GM18508 (cell line): ENCODE measurements around the gene CCBE1.

Experiments used
- ATAC-seq: cut with Tn5 transposase; IDR thresholded peaks from one replicate; pipeline ENCODE4 v1.9.1; 2021; ENCODE audit warnings: moderate number of reproducible peaks; ENCODE audit not compliant: insufficient read depth, unreplicated experiment

Gene CCBE1

DNA sequence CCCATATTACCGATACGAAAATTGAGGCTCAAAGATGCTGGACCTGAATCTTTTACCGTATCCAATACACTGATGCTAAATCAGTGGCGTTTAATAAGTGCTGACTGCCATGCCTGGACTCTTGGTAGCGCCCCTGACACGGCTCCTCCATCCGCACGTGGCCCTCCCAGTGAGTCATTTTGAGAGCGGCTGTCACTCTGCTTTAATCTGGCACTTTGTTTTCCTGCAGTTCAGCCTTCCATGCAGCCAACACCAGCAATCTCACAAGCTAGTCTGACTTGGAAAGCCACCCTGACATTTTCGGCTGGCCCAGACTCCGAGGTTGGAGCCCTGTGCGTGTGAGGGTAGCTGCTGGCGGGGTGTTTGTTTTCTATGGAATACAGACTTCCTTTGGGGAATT, 183.0 kb downstream of the CCBE1 start:
- no peak for ATAC-seq

DNA sequence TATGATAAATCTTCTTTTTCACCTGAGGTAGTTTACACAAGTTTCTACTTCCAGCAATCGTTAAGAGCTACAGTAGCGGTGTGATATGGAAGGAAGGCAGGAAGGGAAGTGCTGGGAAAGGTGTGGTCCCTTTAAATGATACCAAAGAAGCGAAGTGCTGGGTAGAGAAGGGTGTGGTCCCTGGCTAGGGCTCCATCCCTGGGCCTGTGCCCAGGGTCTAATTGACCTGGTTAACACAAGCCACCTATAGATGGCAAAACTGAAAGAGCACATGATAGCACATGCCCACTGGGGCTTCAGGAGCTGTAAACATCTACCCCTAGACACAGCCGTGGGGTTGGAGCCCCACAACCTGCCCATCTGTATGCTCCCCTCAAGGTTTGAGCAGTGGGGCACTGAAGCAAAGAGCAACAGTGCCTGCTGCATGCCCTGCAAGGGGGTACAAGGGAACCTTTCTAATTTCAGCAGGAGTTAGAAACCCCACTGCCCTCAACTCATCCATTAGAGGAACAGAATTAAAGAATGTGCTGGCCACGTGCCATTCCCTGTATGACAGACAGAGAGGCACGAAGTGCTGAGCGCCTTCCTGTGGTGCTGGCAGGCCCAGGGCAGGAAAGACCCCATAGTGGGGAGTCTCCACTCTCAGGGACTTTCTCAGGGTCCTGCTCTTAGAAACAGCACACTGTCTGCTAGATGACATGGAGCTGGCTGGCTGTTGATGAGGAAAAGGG, 185.0 kb downstream of the CCBE1 start:
- no peak for ATAC-seq

DNA sequence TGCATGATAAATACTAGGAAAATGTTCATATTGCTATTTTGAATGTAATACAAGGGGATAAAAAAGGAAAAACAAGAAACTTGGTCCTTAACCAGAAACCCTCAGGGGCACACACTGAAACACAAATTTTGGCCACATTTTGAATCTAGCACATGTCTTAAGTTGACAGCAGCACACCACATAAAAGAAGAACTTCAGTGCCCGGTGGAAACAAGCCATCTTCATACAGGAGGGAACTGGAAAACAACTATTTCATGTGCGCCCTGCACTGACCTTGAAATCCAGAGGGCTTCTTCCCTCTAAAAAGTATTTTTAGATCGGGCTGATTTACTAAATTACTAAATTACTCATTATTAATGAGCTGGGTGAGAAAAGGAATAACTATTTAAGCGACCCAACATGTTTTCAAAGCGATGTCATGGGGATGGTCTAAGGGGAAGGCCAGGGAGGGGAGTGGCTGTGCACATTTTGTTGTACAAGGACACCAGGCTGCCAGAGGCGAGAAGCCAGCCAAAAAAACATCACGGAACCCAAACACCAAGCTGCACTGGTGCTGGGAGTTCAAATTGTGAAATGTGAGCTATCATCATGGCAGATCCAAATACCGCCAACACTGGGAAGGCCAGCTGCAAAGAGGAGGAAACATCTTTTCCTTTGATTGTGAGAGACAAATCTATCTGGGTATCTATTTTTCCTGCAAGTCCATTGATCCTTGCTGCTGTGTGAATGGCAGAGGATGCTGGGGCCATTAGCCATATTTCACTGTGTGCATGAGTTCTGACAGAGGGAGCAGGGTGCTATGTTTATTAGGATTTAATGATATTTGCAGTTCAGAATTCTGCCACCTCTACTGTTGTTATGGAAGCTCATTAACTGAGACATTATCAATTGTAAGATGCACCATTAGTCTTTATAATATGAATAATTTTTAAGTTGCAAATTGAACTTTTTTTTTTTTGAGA, 187.5 kb downstream of the CCBE1 start:
- no peak for ATAC-seq

DNA sequence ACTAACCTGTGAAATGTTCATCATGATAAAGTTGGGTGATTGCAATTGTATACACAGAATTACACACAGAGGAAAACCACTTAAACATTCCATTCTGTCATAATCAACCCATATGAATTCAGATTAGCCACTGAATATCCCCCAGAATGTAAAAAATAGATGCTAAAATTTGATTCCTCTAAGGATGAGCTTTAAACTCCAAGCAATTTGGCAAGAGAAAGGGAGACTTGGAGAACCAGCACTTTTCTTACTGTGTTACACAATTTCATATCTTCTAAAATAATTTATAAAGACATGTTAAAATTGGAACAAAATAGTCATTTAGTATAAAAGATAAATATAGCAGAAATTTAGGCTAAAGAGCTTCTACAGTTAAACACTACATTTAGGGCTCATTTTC, 191.9 kb downstream of the CCBE1 start:
- ATAC-seq = no peak

DNA sequence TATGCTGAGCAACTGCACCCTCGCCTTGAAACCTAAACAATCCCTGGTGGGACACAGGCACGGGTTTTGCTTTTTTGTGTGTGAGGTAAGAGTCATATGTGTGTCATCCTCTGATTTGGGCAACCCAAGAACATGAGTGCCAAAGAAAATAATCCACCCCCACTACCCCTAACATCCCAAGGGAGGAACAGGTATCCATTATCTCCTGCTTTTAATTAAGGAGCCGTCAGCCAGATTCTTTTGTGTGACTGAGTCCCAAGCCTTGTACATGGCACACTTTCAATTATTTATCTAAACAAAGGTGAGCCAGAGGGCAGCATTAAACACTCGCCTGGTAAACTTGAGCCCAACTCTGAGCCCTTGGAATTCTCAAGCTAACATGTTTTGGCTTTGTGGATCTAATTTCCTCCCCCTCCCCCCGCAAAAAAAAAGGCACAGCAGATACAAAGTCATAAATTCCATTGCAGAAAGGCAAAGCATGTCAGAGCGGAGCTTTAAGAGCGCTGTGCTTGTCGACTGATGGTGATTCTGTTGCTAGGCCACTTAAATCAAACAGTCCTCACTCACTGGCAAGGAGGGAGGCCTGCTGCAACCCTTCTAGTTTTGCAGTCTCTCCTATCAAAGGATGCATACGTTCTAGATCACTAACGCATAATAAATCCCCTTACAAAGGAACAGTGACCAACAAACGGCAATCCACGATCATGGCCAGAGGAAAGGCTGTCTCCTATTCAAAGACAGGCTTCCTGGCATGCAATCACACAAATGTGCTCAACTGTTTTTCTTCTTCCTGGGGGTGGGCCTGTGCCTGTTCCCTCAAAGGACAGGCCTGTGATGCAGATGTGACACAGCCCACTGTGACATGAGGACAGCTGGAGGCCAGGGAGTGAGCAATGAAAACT, 194.7 kb downstream of the CCBE1 start:
- no peak for ATAC-seq

DNA sequence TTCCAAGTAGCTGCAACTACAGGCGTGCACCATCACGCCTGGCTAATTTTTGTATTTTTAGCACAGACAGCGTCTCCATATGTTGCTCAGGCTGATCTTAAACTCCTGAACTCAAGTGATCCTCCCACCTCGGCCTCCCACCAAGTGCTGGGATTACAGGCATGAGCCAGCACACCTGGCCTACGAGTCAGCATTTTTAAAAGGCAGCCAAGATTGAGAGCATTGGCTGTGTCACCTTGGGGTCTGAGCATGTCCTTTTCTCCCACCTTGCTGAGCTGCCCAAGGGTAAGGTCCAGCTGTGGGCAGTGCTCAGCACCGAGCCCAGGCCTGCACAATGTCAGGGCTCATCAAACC, 195.3 kb downstream of the CCBE1 start:
- ATAC-seq = no peak

DNA sequence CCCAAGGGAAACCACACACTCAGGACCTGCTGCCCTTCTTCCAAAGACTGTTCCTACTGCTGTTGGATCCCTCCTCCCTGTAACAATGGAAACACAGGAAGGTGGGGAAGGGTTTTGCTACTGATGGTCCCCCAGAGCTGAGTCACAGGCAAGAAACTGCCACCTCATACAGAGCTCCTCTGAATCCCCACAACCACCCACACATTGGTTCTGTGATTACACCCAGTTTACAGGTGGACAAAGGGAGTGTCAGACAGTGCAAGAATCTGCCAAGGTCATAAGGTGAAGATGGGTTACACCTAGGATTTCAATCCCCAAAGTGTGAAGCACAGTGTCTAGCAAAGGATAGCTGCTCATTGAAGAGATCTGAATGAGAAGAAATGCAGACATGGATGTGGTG, 196.5 kb downstream of the CCBE1 start:
- ATAC-seq = no peak

DNA sequence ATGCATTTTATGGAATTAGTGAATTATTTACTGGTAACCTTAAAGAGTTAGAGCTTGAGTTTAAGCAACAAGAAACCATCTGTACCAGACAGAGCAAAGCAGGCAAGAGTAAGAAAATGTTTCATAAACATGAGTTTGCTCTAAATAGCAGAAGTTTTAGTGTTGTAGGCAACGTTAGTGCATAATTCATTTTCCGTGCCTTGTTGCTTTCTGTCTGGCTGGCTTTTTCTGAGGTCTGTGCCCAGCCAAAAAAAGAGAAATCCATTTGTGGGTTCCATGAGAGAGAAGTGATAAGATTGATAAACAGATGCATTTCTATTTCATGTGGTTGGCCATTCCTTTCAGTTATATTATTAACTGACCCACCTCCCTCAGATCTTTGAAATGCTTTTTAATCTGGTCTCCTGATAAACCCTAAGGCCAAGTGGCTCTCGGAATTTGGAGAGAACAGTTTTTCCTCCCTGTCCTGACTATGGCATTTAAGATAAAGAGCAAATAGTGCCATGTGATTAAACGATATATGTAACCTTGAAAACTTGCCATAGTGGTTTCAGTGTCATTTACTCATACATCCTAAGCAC, 198.6 kb downstream of the CCBE1 start:
- ATAC-seq = no peak

DNA sequence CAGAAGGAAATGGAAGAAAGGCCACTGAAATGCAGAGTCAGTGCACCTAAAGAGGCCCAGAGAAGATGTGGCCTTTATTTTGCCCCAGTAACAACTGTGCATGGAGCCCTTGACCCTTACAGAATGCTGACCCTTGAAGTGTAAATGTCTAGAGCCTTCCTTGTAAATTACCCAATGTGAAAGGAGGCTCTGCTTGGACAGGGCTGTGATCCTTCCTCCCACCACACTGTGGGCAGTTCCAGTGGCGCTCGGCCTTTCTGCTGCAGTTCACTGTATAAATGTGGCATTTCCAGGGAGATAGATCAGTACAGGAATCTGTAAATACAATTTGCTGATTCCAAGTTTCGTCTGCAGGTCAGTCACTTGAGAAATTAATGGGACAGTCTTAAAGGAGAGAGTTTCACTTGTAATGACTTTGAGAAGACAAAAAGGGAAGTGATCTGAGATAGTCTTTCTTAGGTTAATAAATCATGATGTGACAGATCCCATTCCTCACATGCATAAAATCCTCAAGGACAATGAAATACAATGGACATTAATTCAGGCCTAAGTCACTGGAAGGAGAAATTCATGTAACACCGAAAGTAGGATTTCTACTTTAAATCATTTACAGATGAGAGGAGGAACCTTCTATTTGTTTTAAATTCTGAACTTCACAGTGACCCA, 204.3 kb downstream of the CCBE1 start:
- ATAC-seq = no peak

DNA sequence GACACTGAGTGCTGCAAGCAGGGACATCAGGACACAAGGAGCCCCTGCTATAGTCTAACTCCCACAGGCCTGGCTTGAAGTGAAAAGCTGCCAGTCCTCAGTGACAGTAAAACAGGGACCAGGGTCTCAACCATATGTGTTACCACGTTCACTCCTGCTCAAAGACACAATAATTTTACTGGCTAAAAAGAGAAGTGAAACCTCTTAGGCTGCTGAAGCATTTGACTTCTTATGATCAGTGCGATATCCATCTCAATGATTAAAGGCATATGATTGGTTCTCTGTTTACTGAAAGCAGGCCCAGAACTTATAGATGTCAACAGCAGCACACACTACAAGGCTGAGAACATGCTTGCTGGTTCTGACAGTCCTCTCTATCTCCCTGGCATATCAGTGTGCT, 208.3 kb downstream of the CCBE1 start:
- ATAC-seq = peak; percentile 86

DNA sequence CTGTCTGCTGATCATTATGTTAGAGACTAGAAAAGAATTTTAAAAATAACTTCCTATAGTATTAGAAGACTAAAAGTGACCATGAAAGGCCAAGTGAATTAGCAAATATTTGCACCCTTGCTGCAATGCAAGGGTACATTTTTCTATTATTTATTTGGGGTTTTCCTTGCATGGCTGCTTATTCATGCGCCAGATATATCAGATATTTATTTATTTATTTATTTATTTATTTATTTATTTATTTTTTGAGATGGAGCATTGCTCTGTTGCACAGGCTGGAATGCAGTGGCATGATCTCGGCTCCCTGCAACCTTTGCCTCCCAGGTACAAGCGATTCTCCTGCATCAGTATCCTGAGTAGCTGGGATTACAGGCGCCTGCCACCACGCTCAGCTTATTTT, 211.8 kb downstream of the CCBE1 start:
- no peak for ATAC-seq

DNA sequence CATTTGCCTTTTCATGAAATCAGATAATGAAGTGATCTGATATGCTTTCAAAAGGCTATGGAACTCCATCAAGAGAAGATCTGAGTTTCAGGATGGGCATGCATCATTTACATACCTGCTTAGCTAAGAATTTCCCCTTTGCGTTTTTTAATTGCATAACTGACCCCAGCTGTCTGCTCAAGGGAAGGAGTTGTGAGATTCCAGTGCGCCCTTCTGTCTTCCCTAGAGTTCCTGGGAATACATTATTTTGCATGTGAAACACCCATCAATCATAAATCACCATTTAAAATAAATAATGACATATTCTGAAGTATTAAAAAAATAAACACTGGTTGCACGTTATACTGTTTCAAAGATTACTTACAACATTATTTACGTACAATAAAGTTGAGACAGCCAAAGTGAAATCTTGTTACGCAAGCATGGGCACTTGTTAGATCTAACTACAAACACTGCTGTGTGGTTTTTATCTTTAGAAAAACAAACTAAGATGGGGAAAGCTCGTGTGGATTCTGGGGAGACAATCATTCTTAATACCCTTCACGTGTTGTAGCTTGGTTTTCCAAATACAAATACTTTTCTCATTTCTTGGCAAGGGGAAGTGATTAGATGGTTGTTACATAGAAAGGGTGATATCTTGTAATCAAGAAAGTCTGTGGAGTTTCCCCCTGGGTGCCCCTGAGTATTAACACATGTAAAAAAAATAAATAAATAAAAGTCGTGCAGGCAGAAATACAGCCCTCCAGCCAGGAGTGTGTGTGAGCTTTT, 212.5 kb downstream of the CCBE1 start:
- ATAC-seq = no peak

DNA sequence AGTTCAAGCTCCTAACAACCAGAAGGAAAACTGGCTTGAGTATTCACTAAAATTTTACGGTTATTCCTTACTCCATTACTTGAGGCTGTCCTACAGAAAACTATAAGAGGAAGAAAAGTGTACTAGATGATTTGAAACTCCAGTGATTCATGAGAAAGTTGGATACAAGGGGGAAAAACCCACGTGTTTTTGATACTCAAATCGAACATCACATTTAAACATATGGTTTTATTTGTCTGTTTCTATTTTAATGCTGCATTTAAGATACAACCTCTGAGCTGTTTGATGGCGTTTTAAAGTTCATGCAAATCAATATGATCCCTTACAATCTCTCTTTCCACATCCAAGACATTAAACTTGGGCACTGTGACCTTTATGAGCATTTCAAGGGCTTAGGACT, 213.1 kb downstream of the CCBE1 start:
- ATAC-seq = no peak

DNA sequence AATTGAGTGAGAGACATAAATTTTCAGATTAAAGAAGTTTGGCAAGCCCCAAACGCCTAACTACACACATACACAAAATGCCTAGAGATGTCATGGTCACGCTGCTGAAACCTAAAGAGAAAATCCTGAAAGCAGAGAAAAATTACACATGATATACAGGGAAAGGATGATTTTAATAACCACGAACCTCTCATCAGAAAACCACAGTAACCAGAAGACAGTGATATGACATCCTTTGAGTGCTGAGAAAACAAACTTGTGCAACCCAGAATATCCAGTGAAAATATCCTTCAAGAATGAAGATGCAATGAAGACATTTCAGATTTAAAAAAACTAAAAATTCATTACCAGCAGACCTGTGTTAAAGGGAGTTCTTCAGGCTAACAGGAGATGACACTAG, 215.8 kb downstream of the CCBE1 start:
- ATAC-seq = no peak

DNA sequence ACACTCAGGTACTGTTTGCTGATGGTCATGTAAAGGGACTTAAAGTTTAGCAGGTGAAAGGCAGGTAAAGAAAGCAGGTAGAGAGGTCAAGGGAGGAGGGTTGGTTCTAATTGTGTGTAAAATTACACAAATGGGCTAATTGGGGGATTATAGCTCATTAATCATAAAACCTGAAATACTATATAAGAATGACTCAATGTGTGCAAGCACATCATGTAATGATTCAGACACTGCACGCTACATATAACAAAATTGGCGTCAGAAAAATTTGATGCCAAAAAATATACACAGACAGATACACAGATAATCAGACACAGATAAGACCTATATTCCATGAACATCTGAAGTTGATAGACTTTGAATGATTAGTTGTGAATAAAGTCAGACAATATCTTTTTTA, 217.4 kb downstream of the CCBE1 start:
- ATAC-seq = no peak

DNA sequence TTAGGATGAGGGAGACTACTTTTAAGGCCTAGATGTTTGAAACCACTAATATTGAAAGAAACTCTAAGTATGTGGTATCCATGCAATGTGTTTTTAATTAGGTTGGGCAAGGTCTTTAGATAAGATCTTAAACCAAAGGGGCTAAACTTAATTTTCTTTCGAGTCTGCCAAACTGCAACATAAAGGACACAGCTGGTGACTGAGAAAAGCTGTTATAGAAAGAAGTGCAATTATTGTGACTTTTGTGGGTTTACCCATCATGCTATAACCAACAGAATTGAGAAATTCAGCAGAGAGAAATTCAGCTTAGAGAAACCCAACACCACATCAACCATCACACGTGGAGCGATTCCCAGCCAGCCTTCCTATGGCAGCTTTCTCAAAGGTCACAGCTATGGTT, 218.6 kb downstream of the CCBE1 start:
- ATAC-seq = no peak

DNA sequence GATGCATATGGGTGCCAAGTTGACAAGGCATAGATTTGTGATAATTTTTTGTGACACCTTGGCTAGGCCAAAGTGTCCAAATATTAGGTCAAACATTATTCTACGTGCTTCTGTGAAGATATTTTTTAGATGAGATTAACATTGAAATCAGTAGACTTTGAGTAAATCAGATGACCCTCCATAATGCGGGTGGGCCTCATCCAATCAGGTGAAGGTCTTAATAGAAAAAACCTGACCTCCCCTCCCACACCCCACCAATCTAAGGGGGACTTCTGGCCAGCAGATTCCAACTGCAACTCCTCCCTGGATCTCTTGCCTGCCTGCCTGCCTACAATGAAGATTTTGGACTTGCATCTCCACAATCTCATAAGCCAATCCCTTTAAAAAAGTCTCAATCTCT, 219.4 kb downstream of the CCBE1 start:
- ATAC-seq = no peak

DNA sequence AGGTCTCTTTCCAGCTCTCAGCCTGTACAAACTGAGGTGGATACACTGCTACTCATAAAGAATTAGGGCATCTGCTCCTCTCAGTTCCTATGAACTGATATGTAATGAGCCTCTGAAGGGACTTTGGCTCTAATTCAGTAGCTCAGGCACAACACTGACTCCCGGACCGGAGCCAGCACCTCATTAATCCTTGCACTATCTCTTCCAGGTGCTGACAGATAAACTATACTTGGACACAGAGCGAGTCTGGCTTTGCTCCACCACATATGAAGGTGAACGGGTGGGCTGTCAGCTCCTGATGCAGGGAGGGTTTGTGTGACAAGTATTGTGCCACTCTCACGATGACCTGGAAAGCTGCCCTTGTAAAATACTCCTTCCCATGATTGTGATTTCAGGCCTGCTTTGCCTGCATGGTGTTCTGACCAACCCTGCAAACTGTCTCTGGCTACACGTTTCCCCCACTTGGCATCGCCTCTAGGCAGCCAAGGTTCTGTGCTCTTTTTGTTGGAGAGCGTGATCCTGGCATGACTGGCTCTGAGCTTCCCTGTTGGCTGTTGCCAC, 226.6 kb downstream of the CCBE1 start:
- no peak for ATAC-seq
